Neural crest cell (in vitro differentiated cells): ENCODE results near the gene CBL. TPM values are rescaled to one million over a fixed set of nuclear protein-coding genes. Genes with fewer than 3 reads are reported as not detected.

Source experiments
- DNase-seq: peaks from one replicate; pipeline ENCODE4 v3.0.0; 2021; ENCODE audit warnings: low read depth, mixed read lengths, low spot score
- H3K27ac Mint-ChIP-seq: one replicate; pipeline ENCODE4 v1.8.0; 2021; ENCODE audit warnings: mild to moderate bottlenecking, mixed read lengths; ENCODE audit not compliant: unreplicated experiment
- H3K27me3 Mint-ChIP-seq: 2 replicates; pipeline ENCODE4 v1.8.0; 2021; ENCODE audit warnings: low read depth, mild to moderate bottlenecking, mixed read lengths
- H3K36me3 Mint-ChIP-seq: 2 replicates; pipeline ENCODE4 v1.8.0; 2021; ENCODE audit warnings: low read depth, mild to moderate bottlenecking, mixed read lengths
- H3K4me1 Mint-ChIP-seq: 2 replicates; pipeline ENCODE4 v1.8.0; 2021; ENCODE audit warnings: mixed read lengths
- H3K4me3 Mint-ChIP-seq: one replicate; pipeline ENCODE4 v1.8.0; 2021; ENCODE audit warnings: mild to moderate bottlenecking, mixed read lengths
- H3K9me3 Mint-ChIP-seq: 2 replicates; pipeline ENCODE4 v1.8.0; 2021; ENCODE audit warnings: mixed read lengths
- CTCF ChIP-seq: fragments of 200-600 bp; sonication (generic); conservative IDR thresholded peaks from 2 replicates; pipeline ENCODE4 v1.5.0; 2021; ENCODE audit warnings: antibody characterized with exemption, mild to moderate bottlenecking
- total RNA-seq: library from RNA; stranded (reverse); gene quantifications from 2 replicates; pipeline ENCODE4 v1.2.1, GENCODE V29; 2021

Gene CBL
- total RNA-seq, 1 donor from 2014 or later = 43.5 TPM

DNA sequence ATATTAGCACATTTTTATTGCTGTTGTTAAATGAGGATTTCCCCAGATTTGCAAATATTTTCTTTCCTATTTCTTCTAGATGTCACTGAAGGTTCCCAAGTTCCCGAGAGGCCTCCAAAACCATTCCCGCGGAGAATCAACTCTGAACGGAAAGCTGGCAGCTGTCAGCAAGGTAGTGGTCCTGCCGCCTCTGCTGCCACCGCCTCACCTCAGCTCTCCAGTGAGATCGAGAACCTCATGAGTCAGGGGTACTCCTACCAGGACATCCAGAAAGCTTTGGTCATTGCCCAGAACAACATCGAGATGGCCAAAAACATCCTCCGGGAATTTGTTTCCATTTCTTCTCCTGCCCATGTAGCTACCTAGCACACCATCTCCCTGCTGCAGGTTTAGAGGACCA is 93.3 kb downstream of the CBL start:
- DNase-seq = no peak
- Mint-ChIP-seq H3K9me3 (no peaks in the 10 kb centered on the region), H3K4me3 (no peak overlapping the region), H3K36me3 (peaks cover 2% of the 10 kb centered on the region), H3K27me3 (no peaks in the 10 kb centered on the region), H3K4me1 (no peaks in the 10 kb centered on the region), H3K27ac (no peak overlapping the region)
- no peak for TF ChIP-seq CTCF

DNA sequence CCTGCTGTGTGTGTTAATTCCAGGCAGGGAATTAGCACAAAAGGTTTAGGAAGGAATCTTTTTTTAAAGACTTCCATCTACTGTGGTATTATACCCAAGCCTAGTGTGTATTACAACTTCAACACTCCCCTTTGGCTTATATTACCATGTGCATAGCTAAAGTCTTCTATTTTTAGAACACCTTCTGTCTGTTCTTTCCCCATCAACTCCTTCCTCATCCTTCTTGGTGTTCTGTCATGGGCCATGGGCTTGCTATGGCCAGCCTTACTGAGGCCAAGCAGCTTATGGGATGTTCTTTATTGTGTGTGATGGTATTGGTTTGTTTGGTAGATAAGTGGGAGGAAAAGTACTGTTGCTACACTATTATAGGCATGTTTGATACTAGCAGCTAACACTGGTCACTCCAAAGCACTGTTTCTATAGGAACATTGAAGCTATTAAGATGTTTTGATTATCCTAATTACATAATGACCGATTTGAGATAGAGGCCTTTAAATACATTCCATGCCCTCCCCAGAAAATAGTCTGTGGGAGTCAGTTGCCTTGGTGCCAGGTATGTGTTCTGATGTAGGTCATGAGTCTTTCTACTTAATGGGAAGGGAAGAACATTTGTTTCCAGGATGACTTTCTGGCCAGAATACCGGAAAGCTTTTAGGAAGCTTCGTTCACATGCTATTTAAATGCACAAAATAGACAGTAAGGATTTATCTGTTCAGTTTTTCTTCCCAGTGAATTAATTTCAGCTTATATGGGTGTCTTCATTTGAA is 94.2 kb downstream of the CBL start:
- H3K4me3 Mint-ChIP-seq = no peak overlapping the region
- no peak overlapping the region for H3K27ac Mint-ChIP-seq
- no peaks in the 10 kb centered on the region for H3K9me3 Mint-ChIP-seq
- peaks cover 2% of the 10 kb centered on the region for H3K36me3 Mint-ChIP-seq
- no peaks in the 10 kb centered on the region for H3K4me1 Mint-ChIP-seq
- no peak for DNase-seq
- H3K27me3 Mint-ChIP-seq = no peaks in the 10 kb centered on the region
- no peak for TF ChIP-seq CTCF

DNA sequence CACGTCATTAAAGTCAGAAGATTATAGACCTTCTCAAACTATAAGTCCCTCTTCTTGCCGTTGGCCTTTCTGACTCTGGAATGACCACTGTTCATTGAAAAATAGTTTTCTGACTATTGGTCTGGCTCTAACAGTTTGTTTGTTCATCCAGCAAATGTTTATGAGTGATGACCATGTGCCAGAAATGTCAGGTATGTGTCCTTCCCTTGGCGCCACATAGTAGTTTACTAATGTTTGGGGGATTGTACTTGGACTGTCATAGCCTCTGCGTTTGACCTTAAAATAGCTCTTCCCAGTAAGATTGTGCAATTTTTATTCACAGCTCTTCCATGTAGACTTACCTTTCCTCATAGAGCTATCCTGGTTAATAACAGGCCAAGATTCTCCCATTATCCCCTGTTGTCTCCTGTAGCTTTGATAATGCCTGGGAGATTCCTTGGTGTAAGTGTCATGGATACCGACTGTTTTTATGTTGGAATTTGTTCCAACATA is 97.1 kb downstream of the CBL start:
- no peak for TF ChIP-seq CTCF
- DNase-seq = no peak
- no peaks in the 10 kb centered on the region for H3K4me1 Mint-ChIP-seq
- no peak overlapping the region for H3K27ac Mint-ChIP-seq
- H3K9me3 Mint-ChIP-seq = no peaks in the 10 kb centered on the region
- peaks cover 2% of the 10 kb centered on the region for H3K36me3 Mint-ChIP-seq
- H3K4me3 Mint-ChIP-seq = no peak overlapping the region
- H3K27me3 Mint-ChIP-seq = no peaks in the 10 kb centered on the region

DNA sequence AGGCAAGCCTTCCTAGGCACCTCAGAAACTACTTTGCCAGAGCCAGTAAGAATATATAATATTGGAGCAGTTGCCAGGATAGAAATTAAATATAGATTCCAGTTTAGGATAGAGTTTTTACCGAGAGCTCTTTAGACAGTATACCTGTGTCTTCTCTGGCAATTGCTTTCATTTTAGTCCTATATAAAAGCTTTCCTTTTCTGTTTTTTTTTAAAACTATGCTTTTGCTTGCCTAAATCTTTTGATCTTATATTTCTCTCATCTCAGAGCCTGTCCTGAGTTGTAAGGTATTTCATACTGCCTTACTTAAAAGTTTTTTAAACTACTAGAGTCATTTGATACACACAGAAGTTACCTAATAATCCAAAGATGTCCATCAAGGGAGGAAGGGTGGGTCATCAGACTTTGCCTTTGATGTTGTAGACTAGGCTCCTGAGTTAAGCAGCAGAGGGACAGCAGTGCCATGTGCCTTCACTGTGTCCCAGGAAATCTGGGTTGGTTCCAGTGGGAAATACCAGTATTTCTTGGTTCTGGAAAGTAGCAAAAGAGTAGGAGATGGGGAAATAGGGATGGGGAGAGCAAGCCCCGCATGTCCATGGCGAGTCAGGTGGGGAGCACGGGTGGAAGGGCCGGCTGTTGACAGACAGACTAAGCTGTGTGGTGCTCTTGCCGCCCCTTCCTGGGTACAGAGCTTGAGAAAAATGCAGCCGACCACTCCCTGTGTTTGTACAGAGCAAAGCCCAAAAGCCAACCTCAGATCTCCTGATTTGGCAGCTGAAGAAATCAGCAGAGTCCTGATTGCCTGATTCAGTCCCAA is 99.6 kb downstream of the CBL start:
- H3K27ac Mint-ChIP-seq = no peak overlapping the region

More for the DNA sequence above, 99.6 kb downstream of the CBL start:
- no peak for TF ChIP-seq CTCF
- Mint-ChIP-seq H3K27me3 (no peaks in the 10 kb centered on the region), H3K4me1 (no peaks in the 10 kb centered on the region), H3K36me3 (peaks cover 3% of the 10 kb centered on the region), H3K9me3 (no peaks in the 10 kb centered on the region), H3K4me3 (no peak overlapping the region)
- no peak for DNase-seq
